OCI-LY7 (cell line): ENCODE results near the gene PPIL1. TPM values are rescaled to one million over a fixed set of nuclear protein-coding genes. Genes with fewer than 3 reads are reported as not detected.

Source experiments
- BruUV-seq: library from RNA; stranded (reverse); fragments of 400-500 nt; replicated peaks from 2 replicates; lab custom pipeline; 2021; lab: Mats Ljungman, UMichigan
- CTCF ChIA-PET: fragments of 300-600 bp; sonication (Branson Sonifier 250); formaldehyde crosslinking; loops from one replicate; lab custom pipeline; 2022; ENCODE audit warnings: antibody characterized with exemption; ENCODE audit not compliant: unreplicated experiment; lab: Charles Lee
- POLR2A ChIA-PET: fragments of 300-600 bp; sonication (Branson Sonifier 250); formaldehyde crosslinking; loops from one replicate; lab custom pipeline; 2022; ENCODE audit warnings: antibody characterized with exemption; lab: Charles Lee
- DNase-seq: peaks from one replicate; pipeline ENCODE4 v3.0.0-alpha.2; 2015; ENCODE audit warnings: low spot score
- H2AFZ ChIP-seq: fragments of 200-600 bp; sonication (generic), shearing (Covaris generic); 2 replicates; pipeline ENCODE4 v1.6.1; 2014; ENCODE audit warnings: mild to moderate bottlenecking, antibody characterized with exemption, low read length, moderate library complexity
- H3K27ac ChIP-seq: fragments of 200-600 bp; sonication (generic); 2 replicates; pipeline ENCODE4 v1.5.1; 2014; ENCODE audit warnings: mixed run types, low read depth, mild to moderate bottlenecking, moderate library complexity, low read length, inconsistent platforms; ENCODE audit not compliant: poor library complexity, severe bottlenecking
- H3K36me3 ChIP-seq: fragments of 200-600 bp; sonication (generic); 2 replicates; pipeline ENCODE4 v1.6.1; 2014; ENCODE audit warnings: mild to moderate bottlenecking, antibody characterized with exemption, low read length, moderate library complexity, mixed read lengths; ENCODE audit not compliant: insufficient read depth
- H3K4me1 ChIP-seq: fragments of 200-600 bp; sonication (generic); 2 replicates; pipeline ENCODE4 v1.5.1; 2014; ENCODE audit warnings: mild to moderate bottlenecking, low read length; ENCODE audit not compliant: insufficient read depth, poor library complexity, severe bottlenecking
- H3K4me2 ChIP-seq: fragments of 200-600 bp; sonication (generic); 2 replicates; pipeline ENCODE4 v1.6.1; 2014; ENCODE audit warnings: mild to moderate bottlenecking, low read length
- H3K4me3 ChIP-seq: fragments of 200-600 bp; sonication (generic); 2 replicates; pipeline ENCODE4 v1.5.1; 2014; ENCODE audit warnings: mild to moderate bottlenecking, low read depth, low read length; ENCODE audit not compliant: poor library complexity, severe bottlenecking
- H3K79me2 ChIP-seq: fragments of 200-600 bp; sonication (generic); 2 replicates; pipeline ENCODE4 v1.6.1; 2016; ENCODE audit warnings: low read depth, mild to moderate bottlenecking, low read length, moderate library complexity, mixed read lengths; ENCODE audit not compliant: insufficient read depth
- H3K9me2 ChIP-seq: fragments of 200-600 bp; sonication (generic); 2 replicates; pipeline ENCODE4 v1.6.1; 2016; ENCODE audit warnings: mild to moderate bottlenecking, low read length, mixed read lengths; ENCODE audit not compliant: insufficient read depth
- H3K9me3 ChIP-seq: fragments of 200-600 bp; sonication (generic); 2 replicates; pipeline ENCODE4 v1.6.1; 2014; ENCODE audit warnings: mild to moderate bottlenecking, mixed run types, low read length, mixed read lengths
- H4K20me1 ChIP-seq: fragments of 200-600 bp; sonication (generic); 2 replicates; pipeline ENCODE4 v1.6.1; 2014; ENCODE audit warnings: mild to moderate bottlenecking, antibody characterized with exemption, low read length, moderate library complexity, mixed read lengths; ENCODE audit not compliant: insufficient read depth
- EZH2phosphoT487 ChIP-seq: fragments of 200-600 bp; sonication (generic); IDR thresholded peaks from 2 replicates; pipeline ENCODE4 v1.6.1; 2018; ENCODE audit warnings: low read depth, borderline replicate concordance, mild to moderate bottlenecking, mixed run types, antibody characterized with exemption, low read length, moderate library complexity, mixed read lengths
- intact Hi-C: fragments of 100-400 bp; cut with micrococcal nuclease; formaldehyde crosslinking; loops from one replicate; pipeline ENCODE4 v1.10.0; 2022; ENCODE audit not compliant: unreplicated experiment
- total RNA-seq, 2 experiments: library from RNA; depleted of rRNA in 1 of 2; stranded (reverse); fragments of >200 nt in 1 of 2; shearing (Covaris generic) in 1 of 2; gene quantifications; 2 replicates each; pipeline ENCODE4 v1.2.3, GENCODE V29; 2014 to 2022
- TF ChIP-seq, protein P1 (sequence below): fragments of 200-600 bp; sonication (generic); conservative IDR thresholded peaks from 2 replicates; pipeline ENCODE4 v1.5.1; 2014; ENCODE audit warnings: mild to moderate bottlenecking, antibody characterized with exemption, low read length, moderate library complexity, mixed read lengths

PPIL1 gene
- total RNA-seq, 2 experiments from 2014 or later = 38.9 to 40.0 TPM

DNA sequence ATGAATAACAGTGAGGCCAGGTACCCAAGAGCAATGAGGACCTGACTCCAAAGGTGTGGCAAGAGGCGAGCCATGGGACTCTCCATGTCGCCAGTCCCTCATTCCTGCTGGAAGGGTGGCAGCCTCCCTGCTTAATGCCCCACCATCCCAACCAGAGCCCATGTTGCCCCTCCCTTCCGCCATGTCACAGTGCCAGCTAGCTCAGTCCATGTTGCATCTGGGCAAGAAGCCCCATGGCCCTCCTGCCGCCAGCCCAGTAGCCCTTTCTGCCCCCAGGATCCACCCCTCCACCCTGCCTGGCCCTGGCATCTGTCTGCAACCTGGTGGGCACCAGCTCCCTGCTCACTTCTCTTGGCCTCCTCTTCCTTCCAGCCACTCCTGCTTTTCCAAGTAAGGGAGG lies 29.4 kb downstream of the PPIL1 start:
- Histone ChIP-seq H3K4me1 (no peaks in the 10 kb centered on the region), H3K4me2 (no peak overlapping the region), H3K27ac (no peak overlapping the region), H3K36me3 (no peaks in the 10 kb centered on the region), H3K9me2 (no peaks in the 10 kb centered on the region), H3K79me2 (no peaks in the 10 kb centered on the region), H4K20me1 (no peaks in the 10 kb centered on the region), H2AFZ (no peak overlapping the region), H3K4me3 (no peak overlapping the region), H3K9me3 (no peaks in the 10 kb centered on the region)
- no peak for TF ChIP-seq EZH2phosphoT487
- TF ChIP-seq, protein P1, sequence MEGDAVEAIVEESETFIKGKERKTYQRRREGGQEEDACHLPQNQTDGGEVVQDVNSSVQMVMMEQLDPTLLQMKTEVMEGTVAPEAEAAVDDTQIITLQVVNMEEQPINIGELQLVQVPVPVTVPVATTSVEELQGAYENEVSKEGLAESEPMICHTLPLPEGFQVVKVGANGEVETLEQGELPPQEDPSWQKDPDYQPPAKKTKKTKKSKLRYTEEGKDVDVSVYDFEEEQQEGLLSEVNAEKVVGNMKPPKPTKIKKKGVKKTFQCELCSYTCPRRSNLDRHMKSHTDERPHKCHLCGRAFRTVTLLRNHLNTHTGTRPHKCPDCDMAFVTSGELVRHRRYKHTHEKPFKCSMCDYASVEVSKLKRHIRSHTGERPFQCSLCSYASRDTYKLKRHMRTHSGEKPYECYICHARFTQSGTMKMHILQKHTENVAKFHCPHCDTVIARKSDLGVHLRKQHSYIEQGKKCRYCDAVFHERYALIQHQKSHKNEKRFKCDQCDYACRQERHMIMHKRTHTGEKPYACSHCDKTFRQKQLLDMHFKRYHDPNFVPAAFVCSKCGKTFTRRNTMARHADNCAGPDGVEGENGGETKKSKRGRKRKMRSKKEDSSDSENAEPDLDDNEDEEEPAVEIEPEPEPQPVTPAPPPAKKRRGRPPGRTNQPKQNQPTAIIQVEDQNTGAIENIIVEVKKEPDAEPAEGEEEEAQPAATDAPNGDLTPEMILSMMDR = no peak
- intact Hi-C loops = no loop called here
- BruUV-seq = no TSS peak
- no peak for DNase-seq
- CTCF ChIA-PET = no interaction called here
- POLR2A ChIA-PET = no interaction called here

- Histone ChIP-seq H3K79me2 (no peaks in the 10 kb centered on the region), H3K4me1 (no peaks in the 10 kb centered on the region), H3K4me3 (no peak overlapping the region), H3K27ac (no peak overlapping the region), H3K9me2 (no peaks in the 10 kb centered on the region), H3K4me2 (no peak overlapping the region), H2AFZ (no peak overlapping the region), H3K9me3 (no peaks in the 10 kb centered on the region), H3K36me3 (no peaks in the 10 kb centered on the region), H4K20me1 (no peaks in the 10 kb centered on the region)
- no peak for DNase-seq
- TF ChIP-seq, protein P1 = no peak
- TF ChIP-seq EZH2phosphoT487 = no peak
- POLR2A ChIA-PET = interaction anchor here (0.7 kb wide), 1 partner anchor 92 kb away, joined by 3 read pairs; no protein-coding TSS in a partner anchor
- CTCF ChIA-PET = no interaction called here
- BruUV-seq = no TSS peak
- intact Hi-C loops = no loop called here
Observed at GRCh38 chr6:36844232-36845170, 30.1 kb downstream of the PPIL1 start.

- Histone ChIP-seq H3K4me1 (no peaks in the 10 kb centered on the region), H2AFZ (no peak overlapping the region), H3K4me3 (no peak overlapping the region), H3K79me2 (no peaks in the 10 kb centered on the region), H4K20me1 (no peaks in the 10 kb centered on the region), H3K9me3 (no peaks in the 10 kb centered on the region), H3K4me2 (no peak overlapping the region), H3K9me2 (no peaks in the 10 kb centered on the region), H3K27ac (no peak overlapping the region), H3K36me3 (no peaks in the 10 kb centered on the region)
- DNase-seq = no peak
- ChIA-PET POLR2A (no interaction called here), CTCF (no interaction called here)
- TF ChIP-seq EZH2phosphoT487 = no peak
- TF ChIP-seq, protein P1 = no peak
- BruUV-seq = no TSS peak
- intact Hi-C loops = no loop called here
Observed at GRCh38 chr6:36843170-36843569, 31.4 kb downstream of the PPIL1 start.
